WI38 (cell line): ENCODE data around the gene LPAR5.

ENCODE experiments used
- H3K4me3 ChIP-seq: 2 replicates; pipeline ENCODE4 v1.5.1; 2011; ENCODE audit warnings: low read depth, mild to moderate bottlenecking, control low read depth, low read length
- TF ChIP-seq, protein P1 (sequence below): IDR thresholded peaks from 2 replicates; pipeline ENCODE4 v1.5.1; 2012; ENCODE audit warnings: low read depth, mild to moderate bottlenecking, control low read depth, low read length

Gene LPAR5

GRCh38 chr12:6620885-6621274 lies 14.9 kb downstream of the LPAR5 start:
- no peak overlapping the region for H3K4me3 ChIP-seq
- TF ChIP-seq, protein P1, sequence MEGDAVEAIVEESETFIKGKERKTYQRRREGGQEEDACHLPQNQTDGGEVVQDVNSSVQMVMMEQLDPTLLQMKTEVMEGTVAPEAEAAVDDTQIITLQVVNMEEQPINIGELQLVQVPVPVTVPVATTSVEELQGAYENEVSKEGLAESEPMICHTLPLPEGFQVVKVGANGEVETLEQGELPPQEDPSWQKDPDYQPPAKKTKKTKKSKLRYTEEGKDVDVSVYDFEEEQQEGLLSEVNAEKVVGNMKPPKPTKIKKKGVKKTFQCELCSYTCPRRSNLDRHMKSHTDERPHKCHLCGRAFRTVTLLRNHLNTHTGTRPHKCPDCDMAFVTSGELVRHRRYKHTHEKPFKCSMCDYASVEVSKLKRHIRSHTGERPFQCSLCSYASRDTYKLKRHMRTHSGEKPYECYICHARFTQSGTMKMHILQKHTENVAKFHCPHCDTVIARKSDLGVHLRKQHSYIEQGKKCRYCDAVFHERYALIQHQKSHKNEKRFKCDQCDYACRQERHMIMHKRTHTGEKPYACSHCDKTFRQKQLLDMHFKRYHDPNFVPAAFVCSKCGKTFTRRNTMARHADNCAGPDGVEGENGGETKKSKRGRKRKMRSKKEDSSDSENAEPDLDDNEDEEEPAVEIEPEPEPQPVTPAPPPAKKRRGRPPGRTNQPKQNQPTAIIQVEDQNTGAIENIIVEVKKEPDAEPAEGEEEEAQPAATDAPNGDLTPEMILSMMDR = no peak

GRCh38 chr12:6620137-6620884 lies 15.4 kb downstream of the LPAR5 start:
- TF ChIP-seq, protein P1 = no peak
- no peak overlapping the region for H3K4me3 ChIP-seq

GRCh38 chr12:6618483-6619225 lies 17.1 kb downstream of the LPAR5 start:
- TF ChIP-seq, protein P1 = no peak
- H3K4me3 ChIP-seq = no peak overlapping the region

DNA sequence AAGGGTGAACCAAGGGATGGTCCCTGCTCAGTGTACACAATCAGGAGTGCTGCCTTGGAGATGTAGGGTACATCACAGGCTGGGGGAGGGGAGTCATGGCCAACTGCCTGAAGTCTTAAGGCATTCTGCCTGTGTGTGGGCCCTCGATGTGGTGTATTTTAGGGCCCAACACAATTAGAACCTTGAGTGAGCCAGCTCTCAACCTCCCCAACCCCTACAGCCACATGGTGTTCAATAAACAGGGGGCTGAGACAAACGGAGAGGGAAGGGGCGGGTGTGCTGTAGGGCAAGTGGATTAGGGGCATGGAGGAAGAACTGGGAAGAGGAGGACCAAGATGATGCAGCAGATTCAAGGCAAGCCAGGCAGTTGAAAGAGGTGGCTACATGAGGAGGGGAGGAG lies 20.0 kb downstream of the LPAR5 start:
- H3K4me3 ChIP-seq = no peak overlapping the region
- TF ChIP-seq, protein P1 = no peak

DNA sequence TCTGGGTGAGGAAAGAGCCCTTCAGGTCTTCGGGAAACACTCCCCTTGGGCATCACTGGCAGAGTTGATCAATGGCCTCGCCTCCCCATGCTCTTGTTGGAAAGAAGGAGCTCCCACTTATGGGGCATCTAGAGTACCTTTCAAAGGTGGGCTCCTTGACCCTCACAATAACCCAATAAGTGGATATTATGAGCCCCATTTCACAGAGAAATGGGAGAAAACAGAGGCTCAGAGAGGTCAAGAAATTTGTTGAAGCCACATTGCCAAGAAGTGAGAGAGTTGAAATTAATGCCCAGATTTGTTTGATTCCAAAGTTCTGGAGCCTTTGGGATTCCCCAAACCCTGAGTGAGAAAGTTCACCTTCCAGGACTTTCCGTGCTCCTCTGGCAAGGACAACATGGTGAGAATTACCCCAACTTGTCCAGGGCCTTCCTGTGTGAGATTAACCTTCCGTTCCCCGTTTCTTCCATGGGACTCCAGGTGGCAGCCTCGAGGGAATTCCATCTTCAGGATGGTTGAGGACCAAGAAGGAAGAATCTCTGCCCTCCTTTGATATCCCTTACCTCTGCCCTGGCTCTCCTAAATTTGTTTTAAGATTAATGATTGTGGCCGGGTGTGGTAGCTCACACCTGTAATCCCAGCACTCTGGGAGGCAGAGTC lies 21.1 kb downstream of the LPAR5 start:
- TF ChIP-seq, protein P1 = no peak
- no peak overlapping the region for H3K4me3 ChIP-seq

DNA sequence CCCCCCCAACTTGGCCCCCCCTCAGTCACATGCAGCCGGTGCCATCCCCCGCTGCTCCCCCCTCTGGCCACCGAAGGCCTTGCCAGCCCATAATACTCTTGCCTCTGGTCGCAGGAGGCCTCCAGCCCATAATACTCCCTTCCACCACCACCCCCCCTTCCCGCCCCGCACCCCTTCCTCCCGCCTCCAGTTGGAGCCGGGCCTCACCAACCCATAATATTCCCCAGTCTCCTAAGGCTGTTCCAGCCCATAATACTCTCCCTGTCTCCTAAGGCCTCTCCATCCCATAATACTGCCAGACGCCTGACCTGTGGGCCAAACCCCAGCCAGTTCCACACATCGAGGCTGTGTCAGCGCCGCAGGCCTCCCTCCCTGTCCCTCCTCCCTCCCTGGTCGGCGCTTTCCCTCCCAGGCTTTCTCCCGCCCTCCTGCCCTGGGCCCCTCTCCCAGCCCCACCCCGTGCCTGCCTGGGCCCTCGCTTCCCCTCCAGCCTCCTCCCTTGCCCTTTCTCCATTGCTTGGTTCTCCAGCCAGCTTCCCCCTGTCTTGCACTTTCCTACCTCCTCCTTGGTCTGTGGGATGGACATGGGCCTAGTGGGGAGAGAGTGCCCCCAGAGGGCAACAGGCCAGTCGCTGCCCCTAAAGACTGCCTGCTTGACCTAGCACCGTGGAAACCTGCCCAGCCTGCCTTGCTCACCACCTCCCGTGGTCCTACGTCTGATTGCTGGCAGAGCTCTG lies 21.8 kb downstream of the LPAR5 start:
- H3K4me3 ChIP-seq = no peak overlapping the region
- TF ChIP-seq, protein P1 = 0 out of 2 replicates have a peak, but pooled peaks have one; percentile 3
